ENCODE results near the gene ANKRD60.

DNA sequence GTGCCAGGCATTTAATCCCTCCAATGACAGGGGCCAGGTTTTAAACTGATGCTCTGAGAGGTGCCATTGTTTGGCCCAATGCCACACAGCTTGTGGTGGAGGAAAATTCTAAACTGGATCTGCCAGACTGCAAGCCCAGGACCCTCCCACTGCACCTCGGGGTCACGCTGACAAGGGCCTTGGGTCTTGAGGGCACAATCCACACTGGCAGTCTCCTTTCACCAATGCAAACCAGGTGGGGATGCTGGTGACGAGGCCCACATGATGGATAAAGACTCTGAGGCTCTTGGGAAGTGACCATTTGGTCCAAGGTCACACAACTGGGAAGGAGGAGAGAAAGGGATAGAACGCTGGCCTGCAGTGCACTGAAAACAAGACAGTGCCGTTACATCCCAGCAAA lies 14.7 kb downstream of the ANKRD60 start:
- no peak for TF ChIP-seq POLR2A (IDR thresholded peaks at IDR 0.05)
- TF ChIP-seq CTCF (IDR thresholded peaks at IDR 0.05), result no peak
